HPDE6-E6E7 (cell line): ENCODE data around the gene CUX1.
"Not testable (repeated sequence)": the region's sequence is repeated elsewhere in the genome, so short reads cannot be mapped to it uniquely, and the experiment has no call there.

Experiments
- DNase-seq: peaks from one replicate; pipeline ENCODE4 v3.0.0; 2011; ENCODE audit warnings: missing footprints; ENCODE audit errors: extremely low spot score

CUX1 gene

DNA sequence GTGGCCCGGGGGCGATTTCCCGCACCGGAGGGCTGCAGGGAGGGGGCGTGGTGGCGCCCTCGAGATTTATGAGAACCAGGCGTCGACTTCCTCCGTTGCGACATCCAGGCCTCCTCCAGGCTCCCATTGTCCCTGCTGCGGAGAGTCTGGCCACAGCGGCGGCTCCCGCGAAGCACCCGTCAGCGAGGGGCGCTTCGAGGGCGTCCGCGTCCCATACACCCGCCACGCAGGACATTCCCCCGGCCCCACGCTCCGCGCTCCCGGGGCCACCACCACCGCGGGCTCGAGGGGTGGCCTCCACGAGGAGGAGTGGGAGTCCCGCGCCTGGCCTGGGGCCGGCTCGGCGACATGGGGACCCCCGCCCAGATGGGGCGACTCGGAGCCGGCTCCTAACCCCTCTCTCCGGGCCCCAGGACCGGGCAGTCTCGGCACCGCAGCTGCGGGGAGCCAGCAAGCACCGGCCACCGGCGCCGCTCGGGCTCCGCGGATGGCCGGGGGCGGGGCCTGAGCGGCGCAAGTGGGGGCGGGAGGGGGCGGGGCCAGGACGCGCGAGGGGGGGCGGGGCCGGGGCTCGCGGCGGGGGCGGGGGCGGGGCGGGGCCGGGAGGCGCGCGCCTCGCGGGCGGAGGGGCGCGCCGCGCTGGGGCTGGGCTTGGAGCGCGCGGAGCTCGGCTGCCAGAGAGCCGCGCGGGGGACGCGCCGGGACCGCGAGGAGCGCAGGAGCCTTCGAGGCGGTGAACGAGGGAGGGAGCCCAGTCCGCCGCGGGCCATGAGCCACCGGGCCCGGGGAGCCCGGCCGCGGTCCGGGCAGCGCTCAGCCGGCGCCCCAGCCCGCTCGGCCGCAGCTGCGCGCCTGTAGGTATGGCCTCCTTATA, 469.0 kb downstream of the CUX1 start, which contains the start of gene SH2B2:
Gene SH2B2, plus strand, starts transcription at position 632 of the 874 bp plus-strand sequence. CDS start 13,683 bp downstream, outside the sequence.
- DNase-seq, result no peak

DNA sequence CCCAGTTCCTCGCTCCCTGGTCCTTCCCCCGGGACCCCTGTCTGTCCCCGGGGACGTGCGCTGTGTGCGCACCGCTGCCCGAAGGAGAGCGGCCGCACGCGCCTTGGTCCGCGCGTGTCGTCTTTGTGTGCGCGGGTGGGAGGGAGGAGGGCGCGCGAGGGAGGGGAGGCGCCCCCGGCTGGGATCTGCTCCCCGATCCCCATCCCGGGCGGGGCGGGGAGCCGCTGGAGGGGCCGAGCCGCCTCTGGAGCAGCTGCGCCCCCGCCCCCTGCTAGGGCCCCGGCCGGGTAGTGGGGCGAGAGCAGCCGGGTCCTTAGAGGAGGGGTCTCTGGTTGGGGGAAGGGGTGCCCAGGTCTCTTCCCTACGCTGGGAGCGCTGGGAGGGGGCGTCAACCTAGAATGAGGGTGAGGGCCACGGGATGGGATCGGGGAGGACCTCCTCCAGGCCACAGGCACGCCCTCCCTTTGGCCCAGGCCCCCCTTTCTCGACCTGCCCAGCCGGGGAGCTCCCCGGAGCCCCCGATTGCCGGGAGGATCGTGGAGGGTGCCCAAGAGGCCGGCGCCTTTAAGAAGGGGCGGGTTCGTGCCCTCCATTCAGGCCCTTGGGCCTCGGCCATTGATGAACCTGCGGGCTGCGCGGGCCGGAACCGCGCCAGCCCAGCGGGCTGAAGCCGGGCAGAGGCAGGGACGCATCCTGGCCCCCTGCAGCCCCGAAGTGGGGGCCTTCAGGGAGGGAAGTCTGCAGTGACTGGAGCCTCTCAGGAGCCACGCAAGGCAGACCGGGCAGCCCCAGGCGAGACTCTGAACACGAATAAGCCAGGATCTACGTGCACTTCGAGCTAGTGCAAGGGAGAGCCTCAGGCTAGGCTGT, 469.9 kb downstream of the CUX1 start:
- DNase-seq, result no peak

DNA sequence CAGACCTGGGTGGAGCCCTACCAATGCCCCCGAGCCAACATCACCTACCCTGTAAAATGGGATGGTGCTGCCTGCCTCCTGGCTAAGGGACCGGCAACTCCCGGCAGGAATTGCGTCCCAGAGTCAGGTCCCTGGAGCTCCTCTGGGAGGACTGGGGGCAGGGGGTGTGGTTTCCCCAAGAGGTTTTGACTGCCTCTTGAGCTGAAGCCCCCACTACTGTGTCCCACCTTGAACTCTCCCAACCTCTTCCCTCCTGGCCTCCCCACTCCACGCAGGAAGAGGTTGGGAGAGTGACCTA, 470.5 kb downstream of the CUX1 start:
- DNase-seq, result no peak

DNA sequence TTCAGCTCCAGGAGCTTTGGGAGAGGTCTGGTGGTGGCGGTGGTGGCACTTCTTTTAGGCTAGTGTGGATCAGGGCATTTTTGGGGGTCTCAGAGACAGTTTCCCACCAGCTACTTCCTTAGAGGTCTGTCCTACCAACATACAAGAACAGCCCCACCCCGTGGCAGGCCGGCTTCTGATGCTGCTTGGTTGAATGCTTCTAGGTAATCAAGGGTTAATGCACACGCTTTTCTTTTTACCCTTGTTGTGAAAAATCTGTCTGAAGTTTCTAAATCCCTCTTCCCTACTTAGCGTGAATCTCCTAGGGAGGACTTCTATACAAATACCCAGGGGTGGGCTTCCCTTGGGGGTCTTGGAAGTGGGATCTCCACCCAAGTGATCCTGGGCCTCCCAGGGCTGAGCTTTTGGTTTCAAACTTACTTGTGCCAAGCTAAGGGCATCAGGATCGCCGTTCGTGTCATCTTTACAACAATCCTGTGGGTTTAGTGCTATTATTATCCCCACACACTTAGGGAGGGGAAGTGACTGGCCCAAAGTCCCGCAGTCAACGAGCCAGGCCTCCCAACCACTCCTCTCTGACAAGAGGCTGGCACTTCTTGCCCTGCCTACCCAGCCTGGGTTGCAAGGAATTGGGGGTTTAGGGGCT, 471.0 kb downstream of the CUX1 start:
- DNase-seq, result no peak

DNA sequence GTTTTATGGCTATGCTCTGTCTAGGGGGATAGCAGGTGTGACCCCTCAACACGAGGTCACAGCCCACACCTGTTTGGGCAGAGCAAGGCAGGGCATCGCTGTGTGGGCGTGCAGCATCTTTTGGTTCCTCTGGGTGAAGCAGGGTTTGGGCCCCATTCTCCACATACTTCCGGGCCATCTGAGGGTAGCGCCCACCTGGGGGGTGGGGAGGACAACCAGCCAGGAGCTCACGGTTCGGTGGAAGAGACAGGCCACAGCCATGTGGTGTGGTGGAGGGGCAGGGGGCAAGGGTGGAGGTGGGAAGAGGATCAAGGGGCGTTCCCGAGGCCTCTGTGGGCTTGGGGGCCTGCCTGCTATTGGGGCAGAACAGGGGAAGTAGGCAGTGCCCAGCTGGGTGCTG, 471.6 kb downstream of the CUX1 start:
- no peak for DNase-seq

DNA sequence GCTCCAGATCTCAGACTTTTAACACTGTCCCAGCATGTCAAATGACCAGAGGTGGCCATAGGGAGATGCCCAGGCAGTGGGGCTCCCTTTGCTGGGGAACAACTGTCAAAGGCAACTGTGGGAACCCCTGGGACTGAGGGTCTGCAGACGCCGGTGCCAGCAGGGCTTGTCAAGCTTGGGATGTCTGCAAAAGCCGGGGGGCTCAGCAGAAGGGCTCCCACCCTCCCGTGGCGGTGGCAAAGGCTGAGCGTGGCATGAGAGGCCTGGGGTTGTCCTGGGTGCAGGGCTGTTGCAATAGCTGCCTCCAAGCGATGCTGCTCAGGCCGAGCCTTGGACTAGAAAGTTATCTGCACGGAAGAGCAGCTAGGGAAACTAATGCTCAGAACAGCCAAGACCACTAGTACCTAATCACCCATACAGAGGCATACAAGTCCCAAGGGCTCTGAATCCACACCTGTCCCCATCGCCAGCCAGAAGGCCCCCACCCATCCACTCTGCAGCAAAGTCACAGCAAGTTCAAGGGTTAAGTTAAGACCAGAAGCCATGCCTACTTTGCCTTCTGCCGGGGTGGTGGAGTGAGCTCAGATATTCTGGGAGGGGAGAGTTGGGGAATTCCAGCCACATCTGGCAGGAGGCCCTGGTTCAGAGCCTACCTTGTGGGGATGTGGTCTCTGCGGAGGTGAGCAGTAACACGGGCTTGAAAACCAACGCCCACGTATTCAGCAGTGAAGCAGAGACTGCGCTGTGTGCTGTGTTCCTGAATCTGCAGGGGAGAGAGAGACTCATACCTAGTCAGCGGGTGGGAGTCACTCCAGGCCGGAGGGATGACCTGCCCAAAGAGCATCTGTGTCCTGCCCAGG, 473.9 kb downstream of the CUX1 start:
- DNase-seq, result no peak

DNA sequence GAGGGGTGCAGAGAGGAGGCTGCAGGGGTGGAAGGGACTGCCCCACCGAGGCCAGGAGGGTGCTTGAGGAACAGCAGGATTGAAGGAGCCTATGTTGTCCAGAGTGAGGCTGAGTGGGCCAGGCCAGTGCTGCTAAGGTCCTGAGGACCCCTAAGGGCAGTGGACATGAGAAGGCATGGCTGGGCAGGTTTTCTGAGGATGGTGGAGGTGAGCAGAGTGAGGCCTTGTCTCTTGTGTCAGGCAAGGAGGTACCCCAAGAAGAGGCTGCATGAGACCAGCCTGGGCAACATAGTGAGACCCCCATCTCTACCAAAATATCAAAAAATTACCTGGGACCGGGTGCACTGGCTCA, 474.5 kb downstream of the CUX1 start:
- no peak for DNase-seq

DNA sequence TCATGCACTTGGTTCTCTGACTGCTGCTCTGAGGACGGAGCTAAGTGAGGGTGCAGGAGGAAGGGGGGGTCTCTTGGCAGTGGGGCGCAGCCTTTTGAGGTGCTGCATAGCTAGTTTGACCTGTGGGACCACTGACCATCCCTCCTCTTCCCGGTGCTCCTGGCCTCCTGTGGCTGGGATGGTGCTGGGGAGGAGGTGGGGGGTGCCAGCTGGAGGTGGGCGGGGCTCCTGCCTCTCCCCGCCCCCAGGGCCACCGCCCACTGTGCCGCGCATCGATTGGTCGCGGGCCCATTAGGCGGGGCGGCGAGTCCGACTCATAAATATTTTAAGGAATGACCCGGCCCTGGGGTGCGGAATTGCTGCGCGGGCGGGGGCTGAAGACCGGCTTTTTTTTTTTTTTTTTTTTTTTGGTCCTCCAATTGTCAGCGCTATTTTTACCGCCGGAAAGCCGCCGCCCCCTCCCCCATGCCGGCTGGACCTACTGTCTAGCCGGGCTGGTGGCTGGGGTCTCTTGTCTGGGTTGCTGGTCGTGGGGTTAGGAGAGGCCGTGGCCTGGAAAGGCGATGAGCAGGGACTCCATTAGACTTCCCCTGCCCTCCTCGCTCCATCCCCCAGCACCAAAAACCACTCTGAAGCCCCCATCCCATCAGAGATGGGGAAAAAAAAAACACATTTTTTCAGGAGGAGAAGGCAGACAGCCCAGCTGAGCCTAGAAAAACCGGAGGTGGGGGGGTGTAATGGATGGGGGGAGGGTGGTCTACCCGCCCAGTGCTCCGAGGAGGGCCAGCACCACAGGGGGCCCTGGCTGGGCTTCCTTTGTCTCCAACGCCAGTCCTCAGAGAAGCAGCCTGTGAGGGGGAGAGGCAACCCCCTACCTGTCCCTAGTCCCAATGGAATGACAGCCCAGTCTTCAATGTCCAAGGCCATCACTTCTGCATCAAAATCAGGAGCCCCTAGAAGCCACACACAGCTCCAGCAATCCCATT, 475.7 kb downstream of the CUX1 start:
- DNase-seq, result no peak

DNA sequence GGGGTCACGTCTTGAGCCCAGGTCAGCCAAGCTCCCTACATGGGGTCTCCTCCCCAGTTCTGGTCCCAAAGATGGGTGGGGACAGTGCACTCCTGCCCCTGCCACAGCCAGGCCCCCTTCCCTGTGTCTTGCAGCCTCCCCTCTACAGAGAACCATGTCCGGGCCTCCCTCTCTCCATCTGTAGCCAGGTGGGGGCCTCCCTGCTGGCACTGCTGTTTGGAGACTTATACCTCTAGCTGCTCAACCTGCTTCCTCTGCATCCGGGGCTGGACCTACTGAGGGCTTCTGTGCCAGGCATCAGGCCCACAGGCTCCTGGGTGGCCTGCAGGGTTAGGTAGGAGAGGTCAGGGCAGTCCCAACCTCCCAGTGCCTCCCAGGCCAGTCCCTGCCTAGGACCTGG, 477.2 kb downstream of the CUX1 start:
- DNase-seq, result no peak

DNA sequence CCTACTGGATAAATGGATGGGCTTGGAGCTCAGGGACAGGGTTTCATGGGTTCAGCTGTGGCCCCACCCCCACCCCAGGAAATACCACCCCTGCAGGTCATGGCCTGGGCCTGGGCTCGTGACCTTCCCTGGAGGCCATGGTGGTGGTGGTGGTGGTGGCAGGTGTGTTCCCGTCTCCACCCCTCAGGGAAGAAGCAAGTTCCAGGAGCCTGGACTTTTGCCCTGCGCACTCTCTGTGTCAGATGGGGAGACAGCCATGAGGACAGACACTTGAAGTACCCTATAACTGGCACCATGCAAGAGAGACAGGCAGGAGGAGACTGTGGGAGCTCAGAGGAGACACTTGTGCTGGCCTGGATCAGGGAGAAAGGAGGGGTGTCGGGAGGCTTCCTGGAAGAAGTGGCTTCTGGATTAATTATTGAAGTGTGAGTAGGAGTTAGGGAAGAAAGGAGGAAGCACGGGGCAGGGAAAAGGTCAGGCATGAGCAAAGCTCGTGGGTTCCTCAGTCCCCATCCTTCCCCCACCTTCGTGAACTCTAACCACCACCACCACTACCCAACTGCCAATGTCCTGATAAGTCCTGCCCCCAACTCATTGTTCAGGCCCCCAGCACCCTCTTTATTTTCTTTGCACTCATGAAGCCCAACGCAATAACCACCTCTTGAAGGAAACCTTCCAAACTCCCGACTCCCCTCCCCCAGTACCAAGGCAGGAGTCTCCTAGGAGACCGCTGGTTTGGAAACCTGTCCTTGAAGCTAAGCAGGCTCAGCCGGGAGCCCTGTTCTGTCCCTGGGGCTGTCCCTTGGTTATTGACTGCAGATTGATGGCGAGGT, 478.1 kb downstream of the CUX1 start:
- DNase-seq, result no peak

DNA sequence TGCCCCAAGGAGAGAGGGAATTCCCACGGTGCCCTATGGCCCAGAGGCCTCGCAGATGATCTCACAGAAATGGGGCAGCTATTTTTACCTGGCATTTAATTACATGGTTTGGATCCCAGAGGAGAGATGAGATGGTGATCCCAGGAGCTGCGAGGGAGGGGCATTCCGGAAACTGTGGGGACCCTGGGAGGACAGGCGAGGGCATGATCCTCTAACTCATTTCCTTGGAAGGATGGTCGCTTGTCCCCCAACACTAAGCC, 478.7 kb downstream of the CUX1 start:
- no peak for DNase-seq

DNA sequence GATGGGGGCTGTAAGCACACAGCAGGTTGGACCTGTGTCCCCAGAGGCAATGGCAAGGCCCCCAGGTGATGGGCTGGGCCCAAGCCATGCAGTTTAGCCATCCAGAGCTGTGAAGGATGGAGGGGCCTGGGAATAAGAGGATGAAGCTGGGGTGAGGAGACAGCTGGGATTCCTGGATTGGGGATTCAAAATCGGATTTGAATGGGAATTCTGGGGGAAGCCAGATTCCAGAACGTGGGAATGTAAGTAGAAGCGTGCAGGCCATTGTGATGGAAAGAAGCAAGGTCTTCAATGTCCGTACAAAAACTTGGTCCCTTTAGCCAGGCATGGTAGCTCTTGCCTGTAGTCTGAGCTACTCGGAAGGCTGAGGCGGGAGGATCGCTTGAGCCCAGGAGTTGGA, 479.1 kb downstream of the CUX1 start:
- no peak for DNase-seq

DNA sequence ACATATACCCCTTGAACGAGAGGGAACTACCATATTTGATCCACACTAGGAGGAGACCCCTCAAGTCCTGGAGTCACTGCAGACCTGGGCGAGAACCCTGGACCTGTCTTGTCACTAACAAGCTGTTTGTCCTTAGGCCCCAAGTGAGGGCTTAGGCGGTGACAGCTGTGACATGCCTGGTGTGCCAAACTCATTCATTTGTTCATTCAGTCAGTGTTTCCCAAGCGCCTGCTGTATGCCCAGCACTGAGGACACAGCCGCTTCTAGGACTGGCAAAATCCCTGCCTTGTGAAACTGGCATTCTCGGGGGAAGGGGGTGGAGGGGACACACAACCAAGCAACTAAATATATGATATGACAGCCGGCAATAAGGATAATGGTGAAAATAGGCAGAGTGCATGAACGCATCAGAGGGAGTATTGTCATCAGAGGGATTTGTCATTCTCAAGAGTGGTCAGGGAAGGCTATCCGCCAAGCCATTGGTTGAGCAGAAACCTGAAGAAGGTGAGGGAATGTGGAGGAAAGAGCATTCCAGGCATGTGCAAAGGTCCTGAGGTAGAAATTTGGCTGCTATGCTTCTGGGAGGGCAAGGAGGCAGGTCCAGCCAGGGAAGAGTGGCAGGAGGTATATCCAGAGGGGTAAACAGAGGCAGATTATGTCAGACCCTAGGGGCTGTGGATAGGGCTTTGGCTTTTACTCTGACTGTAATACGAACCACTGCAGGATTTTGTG, 480.2 kb downstream of the CUX1 start:
- no peak for DNase-seq

DNA sequence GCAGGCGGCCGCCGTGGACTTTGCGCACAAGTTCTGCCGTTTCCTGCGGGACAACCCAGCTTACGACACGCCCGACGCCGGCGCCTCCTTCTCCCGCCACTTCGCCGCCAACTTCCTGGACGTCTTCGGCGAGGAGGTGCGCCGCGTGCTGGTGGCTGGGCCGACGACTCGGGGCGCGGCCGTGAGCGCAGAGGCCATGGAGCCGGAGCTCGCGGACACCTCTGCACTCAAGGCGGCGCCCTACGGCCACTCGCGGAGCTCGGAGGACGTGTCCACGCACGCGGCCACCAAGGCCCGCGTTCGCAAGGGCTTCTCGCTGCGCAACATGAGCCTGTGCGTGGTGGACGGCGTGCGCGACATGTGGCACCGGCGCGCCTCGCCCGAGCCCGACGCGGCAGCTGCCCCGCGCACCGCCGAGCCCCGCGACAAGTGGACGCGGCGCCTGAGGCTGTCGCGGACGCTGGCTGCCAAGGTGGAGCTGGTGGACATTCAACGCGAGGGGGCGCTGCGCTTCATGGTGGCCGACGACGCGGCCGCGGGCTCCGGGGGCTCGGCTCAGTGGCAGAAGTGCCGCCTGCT, 483.3 kb downstream of the CUX1 start:
- DNase-seq, result no peak

DNA sequence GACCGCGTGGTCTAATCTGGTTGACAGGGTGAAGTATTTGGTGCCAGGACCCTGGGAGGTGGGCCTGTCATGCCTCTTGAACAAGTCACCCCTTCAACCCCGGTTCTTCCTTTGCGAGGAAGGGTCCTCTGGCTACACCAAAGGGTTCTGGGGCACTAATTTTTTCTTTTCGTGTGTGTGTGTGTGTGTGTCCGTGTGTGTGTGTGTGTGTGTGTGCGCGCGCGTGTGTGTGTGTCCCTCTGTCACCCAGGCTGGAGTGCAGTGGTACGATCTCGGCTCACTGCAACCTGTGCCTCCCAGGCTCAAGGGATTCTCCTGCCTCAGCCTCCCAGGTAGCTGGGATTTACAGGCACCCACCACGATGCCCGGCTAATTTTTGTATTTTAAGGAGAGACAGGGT, 483.9 kb downstream of the CUX1 start:
- DNase-seq, result not testable (repeated sequence)

DNA sequence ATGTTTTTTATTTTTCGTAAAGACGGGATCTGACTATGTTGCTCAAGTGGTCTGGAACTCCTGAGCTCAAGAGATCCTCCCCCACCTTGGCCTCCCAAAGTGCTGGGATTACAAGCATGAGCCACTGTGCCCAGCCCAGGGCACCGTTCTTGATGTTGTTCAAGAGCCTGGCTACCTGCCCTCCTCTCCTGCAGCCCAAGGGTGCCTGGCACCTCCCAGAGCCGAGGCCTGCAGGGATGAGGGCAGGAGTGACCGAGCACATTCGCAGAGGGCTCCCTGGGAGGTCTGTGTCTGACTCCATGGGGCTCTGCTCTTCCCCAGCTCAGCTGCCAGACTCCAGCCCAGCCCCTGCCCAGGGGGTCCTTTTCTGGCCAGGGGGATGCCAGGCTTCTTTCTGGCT, 484.6 kb downstream of the CUX1 start:
- no peak for DNase-seq

DNA sequence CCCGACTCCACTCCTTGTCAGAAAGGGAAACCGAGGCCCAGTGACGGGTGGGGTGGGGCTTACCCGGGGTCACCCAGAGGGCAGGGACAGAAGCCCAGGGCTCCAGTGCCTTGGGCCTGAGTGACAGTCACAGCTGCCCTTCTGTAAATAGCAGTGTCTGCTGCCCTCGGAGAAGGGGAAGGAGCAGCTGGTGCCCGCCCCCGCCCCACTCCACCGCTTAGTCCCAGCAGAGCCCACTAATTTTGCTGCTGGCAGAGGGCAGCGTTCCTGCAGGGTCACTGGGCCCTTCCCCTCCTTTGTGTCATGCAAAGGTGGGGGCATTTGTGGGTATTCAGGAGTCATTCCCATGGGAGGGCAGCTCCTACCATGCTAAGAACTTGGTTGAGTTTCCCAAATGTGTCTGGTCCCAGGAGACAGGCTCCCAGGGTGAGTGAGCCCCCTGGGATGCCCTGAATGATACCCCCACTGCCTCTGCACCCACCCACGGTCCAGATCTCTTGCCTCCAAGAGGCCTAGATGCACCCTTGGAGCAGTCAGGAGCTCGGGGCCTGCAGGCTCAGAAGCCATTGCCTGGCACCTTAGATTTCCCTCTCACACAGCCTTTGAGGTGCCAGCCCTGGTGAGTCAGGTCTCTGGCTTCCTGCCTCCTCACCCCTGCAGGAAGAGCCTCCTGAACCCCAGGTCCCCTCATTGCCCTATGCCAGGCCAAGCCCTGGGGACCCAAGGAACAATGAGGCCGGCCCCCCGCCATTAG, 486.4 kb downstream of the CUX1 start:
- no peak for DNase-seq

DNA sequence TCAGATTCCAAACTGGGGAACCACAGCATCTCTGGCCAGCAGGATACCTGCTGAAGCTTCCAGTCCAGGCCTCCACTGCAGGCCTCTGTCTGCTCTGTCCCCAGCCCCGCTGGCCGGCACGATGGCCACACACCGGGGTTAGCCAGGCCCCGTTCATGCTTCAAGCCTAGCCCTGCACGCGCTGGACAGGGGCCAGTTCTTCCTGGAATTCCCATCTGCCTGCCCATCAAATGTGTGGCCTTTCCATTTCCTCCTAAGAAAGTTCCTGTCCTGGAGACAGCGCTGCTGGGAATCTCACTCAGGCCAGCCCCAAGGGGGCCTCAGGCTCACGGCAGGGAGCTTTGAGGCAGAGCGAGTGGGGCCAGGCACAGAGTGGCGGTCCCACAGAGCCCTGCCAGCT, 487.2 kb downstream of the CUX1 start:
- no peak for DNase-seq
